Progenitor cell of endocrine pancreas (in vitro differentiated cells): ENCODE measurements around the gene RTEL1. TPM values are rescaled to one million over a fixed set of nuclear protein-coding genes. Genes with fewer than 3 reads are reported as not detected.

ENCODE experiments used
- DNase-seq: peaks from one replicate; pipeline ENCODE4 v3.0.0; 2021; ENCODE audit warnings: low spot score; ENCODE audit not compliant: unreplicated experiment
- H3K27ac Mint-ChIP-seq: 2 replicates; pipeline ENCODE4 v1.8.0; 2021; ENCODE audit warnings: mild to moderate bottlenecking, moderate library complexity, mixed read lengths
- H3K27me3 Mint-ChIP-seq: 2 replicates; pipeline ENCODE4 v1.8.0; 2021; ENCODE audit warnings: mixed read lengths
- H3K36me3 Mint-ChIP-seq: 2 replicates; pipeline ENCODE4 v1.8.0; 2022; ENCODE audit warnings: mixed read lengths; ENCODE audit not compliant: insufficient read depth
- H3K4me1 Mint-ChIP-seq: 2 replicates; pipeline ENCODE4 v1.8.0; 2021; ENCODE audit warnings: low read depth, mixed read lengths
- H3K4me3 Mint-ChIP-seq: 2 replicates; pipeline ENCODE4 v1.8.0; 2021; ENCODE audit warnings: low read depth, mild to moderate bottlenecking, moderate library complexity, mixed read lengths
- H3K9me3 Mint-ChIP-seq: 2 replicates; pipeline ENCODE4 v1.8.0; 2021; ENCODE audit warnings: low read depth, mixed read lengths
- total RNA-seq: library from RNA; stranded (reverse); gene quantifications from 2 replicates; pipeline ENCODE4 v1.2.1, GENCODE V29; 2021
- TF ChIP-seq, protein P1 (sequence below): fragments of 200-600 bp; sonication (generic); IDR thresholded peaks from one replicate; pipeline ENCODE4 v1.5.0; 2021; ENCODE audit warnings: antibody characterized with exemption, mild to moderate bottlenecking; ENCODE audit not compliant: unreplicated experiment

Gene RTEL1
- total RNA-seq, 1 donor from 2014 or later: 35.5 TPM

GRCh38 chr20:63734946-63735858, 77.1 kb downstream of the RTEL1 start:
- TF ChIP-seq, protein P1, sequence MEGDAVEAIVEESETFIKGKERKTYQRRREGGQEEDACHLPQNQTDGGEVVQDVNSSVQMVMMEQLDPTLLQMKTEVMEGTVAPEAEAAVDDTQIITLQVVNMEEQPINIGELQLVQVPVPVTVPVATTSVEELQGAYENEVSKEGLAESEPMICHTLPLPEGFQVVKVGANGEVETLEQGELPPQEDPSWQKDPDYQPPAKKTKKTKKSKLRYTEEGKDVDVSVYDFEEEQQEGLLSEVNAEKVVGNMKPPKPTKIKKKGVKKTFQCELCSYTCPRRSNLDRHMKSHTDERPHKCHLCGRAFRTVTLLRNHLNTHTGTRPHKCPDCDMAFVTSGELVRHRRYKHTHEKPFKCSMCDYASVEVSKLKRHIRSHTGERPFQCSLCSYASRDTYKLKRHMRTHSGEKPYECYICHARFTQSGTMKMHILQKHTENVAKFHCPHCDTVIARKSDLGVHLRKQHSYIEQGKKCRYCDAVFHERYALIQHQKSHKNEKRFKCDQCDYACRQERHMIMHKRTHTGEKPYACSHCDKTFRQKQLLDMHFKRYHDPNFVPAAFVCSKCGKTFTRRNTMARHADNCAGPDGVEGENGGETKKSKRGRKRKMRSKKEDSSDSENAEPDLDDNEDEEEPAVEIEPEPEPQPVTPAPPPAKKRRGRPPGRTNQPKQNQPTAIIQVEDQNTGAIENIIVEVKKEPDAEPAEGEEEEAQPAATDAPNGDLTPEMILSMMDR: no peak

GRCh38 chr20:63735859-63736718, 78.0 kb downstream of the RTEL1 start, which contains the start of gene LIME1:
Gene LIME1, plus strand, starts transcription at chr20:63736664. Its CDS starts 886 bp downstream, at chr20:63737550.
- no peak for DNase-seq
- no peaks in the 10 kb centered on the region for H3K9me3 Mint-ChIP-seq
- H3K36me3 Mint-ChIP-seq: peaks cover 17% of the 10 kb centered on the region
- H3K4me3 Mint-ChIP-seq: no peak within 1 kb of the TSS
- H3K27me3 Mint-ChIP-seq: peaks cover 6% of the 10 kb centered on the region
- no peaks in the 10 kb centered on the region for H3K4me1 Mint-ChIP-seq
- TF ChIP-seq, protein P1: no peak
- H3K27ac Mint-ChIP-seq: peak within 1 kb of the TSS; percentile 37

More at GRCh38 chr20:63734946-63735858, 77.1 kb downstream of the RTEL1 start:
- Mint-ChIP-seq H3K36me3 (peaks cover 17% of the 10 kb centered on the region), H3K27ac (no peak overlapping the region), H3K4me3 (no peak overlapping the region), H3K9me3 (no peaks in the 10 kb centered on the region), H3K27me3 (peaks cover 6% of the 10 kb centered on the region), H3K4me1 (no peaks in the 10 kb centered on the region)
- DNase-seq: no peak

DNA sequence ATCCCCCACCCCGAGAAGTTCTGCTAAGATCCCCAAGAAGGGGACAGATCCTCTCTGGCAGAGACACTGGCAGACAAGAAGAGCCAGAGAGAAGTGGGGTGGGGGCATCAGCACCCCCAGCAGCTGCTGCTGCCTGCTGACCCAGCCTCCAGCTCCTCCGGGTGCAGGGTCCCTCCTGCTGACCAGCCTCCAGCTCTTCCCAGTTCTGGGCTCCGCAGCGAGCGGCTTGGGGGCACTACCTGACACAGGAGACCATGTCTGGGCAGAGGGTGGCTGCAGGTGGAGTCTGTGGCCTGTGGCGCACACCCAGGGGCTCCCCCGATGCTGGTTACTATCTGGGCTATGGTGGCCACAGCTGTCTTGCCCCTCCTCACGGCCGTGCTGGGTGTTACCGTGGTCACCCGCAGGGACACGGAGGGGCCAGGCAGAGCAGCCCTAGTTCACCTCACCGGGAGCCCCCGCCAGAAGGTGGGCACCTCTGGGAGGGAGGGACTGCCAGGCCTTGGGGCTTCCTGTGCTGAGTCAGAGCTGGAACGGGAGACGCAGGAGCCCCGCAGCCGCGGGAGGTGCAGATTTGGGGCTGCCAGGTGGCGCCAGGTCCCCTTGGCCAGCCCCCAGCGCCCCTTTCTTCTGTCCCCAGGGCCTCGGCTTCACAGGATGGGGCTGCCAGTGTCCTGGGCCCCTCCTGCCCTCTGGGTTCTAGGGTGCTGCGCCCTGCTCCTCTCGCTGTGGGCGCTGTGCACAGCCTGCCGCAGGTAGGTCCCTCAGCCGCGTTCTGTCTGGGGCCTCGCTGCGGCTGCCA, 79.0 kb downstream of the RTEL1 start:
- TF ChIP-seq, protein P1: no peak
- H3K4me3 Mint-ChIP-seq: no peak overlapping the region
- no peaks in the 10 kb centered on the region for H3K4me1 Mint-ChIP-seq
- H3K36me3 Mint-ChIP-seq: peaks cover 17% of the 10 kb centered on the region
- no peak for DNase-seq
- no peaks in the 10 kb centered on the region for H3K9me3 Mint-ChIP-seq
- peaks cover 6% of the 10 kb centered on the region for H3K27me3 Mint-ChIP-seq
- no peak overlapping the region for H3K27ac Mint-ChIP-seq

- H3K27me3 Mint-ChIP-seq: peaks cover 6% of the 10 kb centered on the region
- no peaks in the 10 kb centered on the region for H3K4me1 Mint-ChIP-seq
- H3K9me3 Mint-ChIP-seq: no peaks in the 10 kb centered on the region
- no peak overlapping the region for H3K27ac Mint-ChIP-seq
- TF ChIP-seq, protein P1: no peak
- H3K36me3 Mint-ChIP-seq: peaks cover 17% of the 10 kb centered on the region
- H3K4me3 Mint-ChIP-seq: no peak overlapping the region
- DNase-seq: no peak
These were observed 79.5 kb downstream of the RTEL1 start for GRCh38 chr20:63737695-63737944.
